GM23248 (cell line): Measurements from ENCODE around the gene AP1B1. TPM values are rescaled to one million over a fixed set of nuclear protein-coding genes. Genes with fewer than 3 reads are reported as not detected.
"Not testable (repeated sequence)": the region's sequence is repeated elsewhere in the genome, so short reads cannot be mapped to it uniquely, and the experiment has no call there.

ENCODE experiments used
- DNase-seq: peaks from one replicate; pipeline ENCODE4 v3.0.0-alpha.2; 2015
- H2AFZ ChIP-seq: fragments of 200-600 bp; sonication (generic); 2 replicates; pipeline ENCODE4 v1.6.1; 2016; ENCODE audit warnings: antibody characterized with exemption
- H3F3A ChIP-seq: fragments of 200-600 bp; sonication (generic); 2 replicates; pipeline ENCODE4 v1.6.1; 2016; ENCODE audit warnings: mild to moderate bottlenecking, antibody characterized with exemption, mixed run types; ENCODE audit not compliant: insufficient read depth
- H3K27ac ChIP-seq: fragments of 200-600 bp; sonication (generic); 2 replicates; pipeline ENCODE4 v1.5.1; 2016; ENCODE audit warnings: mild to moderate bottlenecking
- H3K27me3 ChIP-seq: fragments of 200-600 bp; sonication (generic); replicated peaks from 2 replicates; pipeline ENCODE4 v1.6.1; 2016; ENCODE audit warnings: mild to moderate bottlenecking; ENCODE audit not compliant: insufficient read depth
- H3K36me3 ChIP-seq: fragments of 200-600 bp; sonication (generic); 2 replicates; pipeline ENCODE4 v1.6.1; 2016; ENCODE audit warnings: low read depth, mild to moderate bottlenecking
- H3K4me1 ChIP-seq: fragments of 200-600 bp; sonication (generic); 2 replicates; pipeline ENCODE4 v1.6.1; 2016; ENCODE audit warnings: mild to moderate bottlenecking; ENCODE audit not compliant: insufficient read depth
- H3K4me2 ChIP-seq: fragments of 200-600 bp; sonication (generic); one replicate; pipeline ENCODE4 v1.6.1; 2016; ENCODE audit warnings: mild to moderate bottlenecking; ENCODE audit not compliant: unreplicated experiment
- H3K4me3 ChIP-seq: fragments of 200-600 bp; sonication (generic); 2 replicates; pipeline ENCODE4 v1.5.1; 2016; ENCODE audit warnings: mild to moderate bottlenecking
- H3K79me2 ChIP-seq: fragments of 200-600 bp; sonication (generic); 2 replicates; pipeline ENCODE4 v1.6.1; 2016; ENCODE audit warnings: mild to moderate bottlenecking; ENCODE audit not compliant: insufficient read depth
- H3K9ac ChIP-seq: fragments of 200-600 bp; sonication (generic); 2 replicates; pipeline ENCODE4 v1.6.1; 2016; ENCODE audit warnings: mild to moderate bottlenecking
- H3K9me2 ChIP-seq: fragments of 200-600 bp; sonication (generic); 2 replicates; pipeline ENCODE4 v1.6.1; 2016; ENCODE audit warnings: mixed run types, mild to moderate bottlenecking, moderate library complexity; ENCODE audit not compliant: insufficient read depth
- H3K9me3 ChIP-seq: fragments of 200-600 bp; sonication (generic); one replicate; pipeline ENCODE4 v1.6.1; 2017; ENCODE audit warnings: low read depth
- H4K20me1 ChIP-seq: fragments of 200-600 bp; sonication (generic); 2 replicates; pipeline ENCODE4 v1.6.0; 2016; ENCODE audit not compliant: insufficient read depth
- EZH2 ChIP-seq: fragments of 200-600 bp; sonication (generic); IDR thresholded peaks from 2 replicates; pipeline ENCODE4 v1.6.1; 2018; ENCODE audit warnings: antibody characterized with exemption, mild to moderate bottlenecking; ENCODE audit not compliant: insufficient read depth, poor library complexity, severe bottlenecking
- EZH2phosphoT487 ChIP-seq: fragments of 200-600 bp; sonication (generic); IDR thresholded peaks from 2 replicates; pipeline ENCODE4 v1.6.1; 2018; ENCODE audit warnings: antibody characterized with exemption, moderate library complexity, mild to moderate bottlenecking, low read depth; ENCODE audit not compliant: insufficient read depth
- WGBS, 2 experiments: methylation state at CpG; one replicate each; pipeline ENCODE4 v1.1.6; 2015 to 2017; ENCODE audit warnings: low lambda C conversion rate in 2 of 2, low coverage in 1 of 2; ENCODE audit errors: missing lambda C conversion rate in 2 of 2; 5-methylcytosine and 5-hydroxymethylcytosine counted together
- in situ Hi-C: fragments of 300-500 bp; cut with MboI; formaldehyde crosslinking; loops from 2 replicates; pipeline ENCODE4 v1.15.0; 2020
- polyA plus RNA-seq: library from polyadenylated mRNA; unstranded; fragments of >200 nt; fragmentation: Nextera tagmentation; extraction: Ambion mirVana; gene quantifications from 2 replicates; pipeline ENCODE4 v1.2.1, GENCODE V29; 2016
- total RNA-seq: library from RNA; depleted of rRNA; stranded (reverse); fragments of >200 nt; shearing (Covaris generic); gene quantifications from 2 replicates; pipeline ENCODE4 v1.2.3, GENCODE V29; 2014

AP1B1 gene
- total and polyA plus RNA-seq, 2 experiments from 2014 or later: 41.7 to 49.8 TPM

- 93 to 94% methylated on average over 7 of the region's 7 CpGs for WGBS, 2 experiments
- Histone ChIP-seq H2AFZ (no peak overlapping the region), H3K4me3 (no peak overlapping the region), H4K20me1 (no peaks in the 10 kb centered on the region), H3F3A (no peaks in the 10 kb centered on the region), H3K9me2 (no peaks in the 10 kb centered on the region), H3K9me3 (no peaks in the 10 kb centered on the region), H3K36me3 (no peaks in the 10 kb centered on the region), H3K27ac (no peak overlapping the region), H3K79me2 (peaks cover 59% of the 10 kb centered on the region), H3K4me2 (no peak overlapping the region), H3K27me3 (no peaks in the 10 kb centered on the region), H3K9ac (no peak overlapping the region), H3K4me1 (no peaks in the 10 kb centered on the region)
- TF ChIP-seq EZH2 (no peak), EZH2phosphoT487 (no peak)
- in situ Hi-C loops: loop anchor here (25.0 kb wide), 1 partner anchor 708 kb away; the partner anchor contains the start of gene HORMAD2
- DNase-seq: no peak
Observed at GRCh38 chr22:29379258-29379657, 9.1 kb downstream of the AP1B1 start.

- peaks cover 59% of the 10 kb centered on the region for H3K79me2 ChIP-seq
- TF ChIP-seq EZH2phosphoT487 (no peak), EZH2 (no peak)
Observed at GRCh38 chr22:29377979-29378378, 10.4 kb downstream of the AP1B1 start.

GRCh38 chr22:29376705-29377104 lies 11.7 kb downstream of the AP1B1 start:
- H3K9ac ChIP-seq, H3K4me3 ChIP-seq, H4K20me1 ChIP-seq, H3K4me2 ChIP-seq, H3K27ac ChIP-seq, DNase-seq, H3K36me3 ChIP-seq, H3K27me3 ChIP-seq, H3K9me2 ChIP-seq, H2AFZ ChIP-seq, H3K9me3 ChIP-seq, H3F3A ChIP-seq, H3K4me1 ChIP-seq: not testable (repeated sequence)
- H3K79me2 ChIP-seq: peaks cover 46% of the 10 kb centered on the region
- 90 to 95% methylated on average over 5 of the region's 5 CpGs for WGBS, 2 experiments
- in situ Hi-C loops: loop anchor here (25.0 kb wide), 1 partner anchor 711 kb away; the partner anchor contains the start of gene HORMAD2

More at GRCh38 chr22:29377979-29378378, 10.4 kb downstream of the AP1B1 start:
- Histone ChIP-seq H2AFZ (no peak overlapping the region), H4K20me1 (no peaks in the 10 kb centered on the region), H3K9me2 (no peaks in the 10 kb centered on the region), H3K27ac (no peak overlapping the region), H3K4me1 (no peaks in the 10 kb centered on the region), H3K36me3 (no peaks in the 10 kb centered on the region), H3K27me3 (no peaks in the 10 kb centered on the region), H3K9me3 (no peaks in the 10 kb centered on the region), H3K4me3 (no peak overlapping the region), H3K4me2 (no peak overlapping the region), H3F3A (no peaks in the 10 kb centered on the region), H3K9ac (no peak overlapping the region)
- 86 to 87% methylated on average over 7 of the region's 7 CpGs for WGBS, 2 experiments
- in situ Hi-C loops: loop anchor here (25.0 kb wide), 1 partner anchor 709 kb away; the partner anchor contains the start of gene HORMAD2
- DNase-seq: no peak

GRCh38 chr22:29375398-29376076 lies 12.8 kb downstream of the AP1B1 start:
- TF ChIP-seq EZH2phosphoT487 (no peak), EZH2 (no peak)
- no peak overlapping the region for H3K27ac ChIP-seq
- H3K79me2 ChIP-seq: peaks cover 35% of the 10 kb centered on the region
- H3K4me3 ChIP-seq: no peak overlapping the region
- H3K36me3 ChIP-seq: no peaks in the 10 kb centered on the region
- no peaks in the 10 kb centered on the region for H3K27me3 ChIP-seq
- no peaks in the 10 kb centered on the region for H3K9me3 ChIP-seq
- H4K20me1 ChIP-seq: no peaks in the 10 kb centered on the region
- H3F3A ChIP-seq: no peaks in the 10 kb centered on the region
- no peaks in the 10 kb centered on the region for H3K9me2 ChIP-seq
- H3K4me1 ChIP-seq: no peaks in the 10 kb centered on the region
- no peak for DNase-seq
- no peak overlapping the region for H3K4me2 ChIP-seq
- H3K9ac ChIP-seq: no peak overlapping the region
- in situ Hi-C loops: loop anchor here (25.0 kb wide), 1 partner anchor 712 kb away; the partner anchor contains the start of gene HORMAD2
- 54 to 57% methylated on average over 4 of the region's 4 CpGs for WGBS, 2 experiments
- H2AFZ ChIP-seq: no peak overlapping the region

GRCh38 chr22:29374806-29375205 lies 13.6 kb downstream of the AP1B1 start:
- H3K27ac ChIP-seq, H3K4me2 ChIP-seq, DNase-seq, H3K4me1 ChIP-seq, H3K9ac ChIP-seq, H3K9me2 ChIP-seq, H3K9me3 ChIP-seq, H4K20me1 ChIP-seq, H2AFZ ChIP-seq, H3K36me3 ChIP-seq, H3K4me3 ChIP-seq, H3F3A ChIP-seq, H3K27me3 ChIP-seq: not testable (repeated sequence)
- peaks cover 30% of the 10 kb centered on the region for H3K79me2 ChIP-seq
- WGBS, 2 experiments: 92 to 94% methylated on average over 7 of the region's 7 CpGs
- in situ Hi-C loops: loop anchor here (25.0 kb wide), 2 partner anchors 87 to 712 kb away; partner anchors contain the start of gene HORMAD2
